AG09309 (cell line): ENCODE data around the gene SVBP.

Experiments used
- DNase-seq: peaks from one replicate; pipeline ENCODE4 v3.0.0-alpha.2; 2010; ENCODE audit warnings: low read depth
- H3K4me3 ChIP-seq: 2 replicates; pipeline ENCODE4 v1.5.1; 2011; ENCODE audit warnings: mild to moderate bottlenecking, low read depth, low read length, moderate library complexity; ENCODE audit not compliant: control insufficient read depth
- TF ChIP-seq, protein P1 (sequence below): IDR thresholded peaks from 2 replicates; pipeline ENCODE4 v1.5.1; 2011; ENCODE audit warnings: mild to moderate bottlenecking, low read depth, low read length, inconsistent platforms; ENCODE audit not compliant: insufficient read depth, control insufficient read depth; ENCODE audit errors: missing control alignments

Gene SVBP

GRCh38 chr1:42852608-42852980 lies 35.4 kb upstream of the SVBP start:
- TF ChIP-seq, protein P1, sequence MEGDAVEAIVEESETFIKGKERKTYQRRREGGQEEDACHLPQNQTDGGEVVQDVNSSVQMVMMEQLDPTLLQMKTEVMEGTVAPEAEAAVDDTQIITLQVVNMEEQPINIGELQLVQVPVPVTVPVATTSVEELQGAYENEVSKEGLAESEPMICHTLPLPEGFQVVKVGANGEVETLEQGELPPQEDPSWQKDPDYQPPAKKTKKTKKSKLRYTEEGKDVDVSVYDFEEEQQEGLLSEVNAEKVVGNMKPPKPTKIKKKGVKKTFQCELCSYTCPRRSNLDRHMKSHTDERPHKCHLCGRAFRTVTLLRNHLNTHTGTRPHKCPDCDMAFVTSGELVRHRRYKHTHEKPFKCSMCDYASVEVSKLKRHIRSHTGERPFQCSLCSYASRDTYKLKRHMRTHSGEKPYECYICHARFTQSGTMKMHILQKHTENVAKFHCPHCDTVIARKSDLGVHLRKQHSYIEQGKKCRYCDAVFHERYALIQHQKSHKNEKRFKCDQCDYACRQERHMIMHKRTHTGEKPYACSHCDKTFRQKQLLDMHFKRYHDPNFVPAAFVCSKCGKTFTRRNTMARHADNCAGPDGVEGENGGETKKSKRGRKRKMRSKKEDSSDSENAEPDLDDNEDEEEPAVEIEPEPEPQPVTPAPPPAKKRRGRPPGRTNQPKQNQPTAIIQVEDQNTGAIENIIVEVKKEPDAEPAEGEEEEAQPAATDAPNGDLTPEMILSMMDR: no peak
- no peak for DNase-seq
- no peak overlapping the region for H3K4me3 ChIP-seq

DNA sequence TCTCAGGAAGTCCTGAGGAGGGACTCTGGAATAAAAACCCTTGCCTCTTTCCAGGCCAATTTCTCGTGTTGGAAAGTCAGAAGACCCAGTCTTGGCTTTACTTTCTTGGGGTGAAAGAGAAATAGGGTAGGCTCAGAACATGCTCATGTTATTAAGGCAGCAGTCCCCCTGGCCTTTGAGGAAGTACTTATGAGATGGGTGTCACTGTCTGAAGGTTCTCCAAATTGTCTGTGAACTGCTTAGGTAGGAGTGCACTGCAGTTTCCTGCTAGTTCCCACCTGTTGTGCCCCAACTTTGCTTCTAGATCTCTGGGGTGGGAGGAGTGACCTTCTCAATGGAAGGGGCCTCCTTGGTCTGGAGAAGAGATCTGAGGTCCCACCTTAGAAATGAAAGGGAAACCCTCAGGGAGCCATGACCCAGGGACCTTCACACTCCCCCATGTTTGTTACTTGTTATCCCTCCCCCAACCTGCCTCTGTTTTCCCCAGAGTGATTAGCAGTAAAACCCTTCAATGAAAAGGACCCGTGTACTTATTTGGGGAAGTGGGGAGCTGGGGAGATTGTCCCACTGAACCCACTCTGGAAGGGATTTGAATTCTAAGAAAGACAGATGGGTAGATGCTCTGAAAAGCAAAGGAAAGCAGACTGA lies 34.9 kb upstream of the SVBP start:
- H3K4me3 ChIP-seq: no peak overlapping the region
- TF ChIP-seq, protein P1: no peak
- no peak for DNase-seq

DNA sequence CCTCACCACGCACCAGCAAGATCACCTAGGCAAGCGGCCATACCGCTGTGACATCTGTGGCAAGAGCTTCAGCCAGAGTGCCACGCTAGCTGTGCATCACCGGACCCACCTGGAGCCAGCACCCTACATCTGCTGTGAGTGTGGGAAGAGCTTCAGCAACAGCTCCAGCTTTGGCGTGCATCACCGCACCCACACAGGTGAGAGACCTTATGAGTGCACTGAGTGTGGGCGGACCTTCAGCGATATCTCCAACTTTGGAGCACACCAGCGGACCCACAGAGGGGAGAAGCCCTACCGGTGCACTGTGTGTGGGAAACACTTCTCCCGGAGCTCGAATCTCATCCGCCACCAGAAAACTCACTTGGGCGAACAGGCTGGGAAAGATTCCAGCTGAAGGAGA lies 34.2 kb upstream of the SVBP start:
- TF ChIP-seq, protein P1: no peak
- no peak overlapping the region for H3K4me3 ChIP-seq
- DNase-seq: no peak

- TF ChIP-seq, protein P1: no peak
- DNase-seq: no peak
Measured at GRCh38 chr1:42849944-42850343, 32.7 kb upstream of the SVBP start.

DNA sequence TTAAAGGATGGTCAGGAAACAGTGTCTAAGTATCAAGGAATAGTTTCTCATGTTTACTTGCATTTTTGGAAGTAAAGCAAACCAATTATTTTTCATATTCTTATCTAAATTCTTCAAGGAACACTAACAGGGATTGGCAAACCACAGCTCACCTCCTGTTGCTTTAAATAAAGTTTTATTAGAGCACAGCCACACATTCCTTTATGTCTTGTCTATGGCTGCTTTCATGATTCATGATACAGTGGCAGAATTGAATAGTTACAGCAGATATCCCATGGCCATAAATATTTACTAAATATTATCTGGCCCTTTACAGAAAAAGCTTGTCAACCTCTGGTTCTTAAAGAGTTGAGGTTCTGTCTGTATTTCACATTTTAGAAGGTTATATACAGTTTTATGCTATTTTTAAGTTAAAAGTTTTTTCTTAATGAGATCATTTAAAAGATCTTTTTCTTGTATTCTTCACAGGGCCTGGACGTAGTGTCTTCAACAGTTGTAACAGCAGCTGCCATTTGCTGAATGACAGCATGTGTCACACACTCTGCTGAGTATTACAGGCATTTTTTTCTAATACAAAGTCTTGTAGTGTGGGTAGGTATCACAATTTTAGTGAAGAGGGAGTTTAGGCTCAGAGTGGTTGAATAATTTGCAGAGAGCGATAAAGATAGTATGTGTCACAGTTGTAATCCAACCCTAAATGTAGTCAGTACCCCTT lies 31.8 kb upstream of the SVBP start:
- no peak for DNase-seq
- no peak overlapping the region for H3K4me3 ChIP-seq
- TF ChIP-seq, protein P1: no peak

More at GRCh38 chr1:42849944-42850343, 32.7 kb upstream of the SVBP start:
- H3K4me3 ChIP-seq: no peak overlapping the region

GRCh38 chr1:42847721-42848460 lies 30.7 kb upstream of the SVBP start:
- TF ChIP-seq, protein P1: no peak
- DNase-seq: no peak
- no peak overlapping the region for H3K4me3 ChIP-seq
